H1 (cell line): Measurements from ENCODE around the gene FRY.

Source experiments
- BRCA1 ChIP-seq: IDR thresholded peaks from 2 replicates; pipeline ENCODE4 v1.6.1; 2012; ENCODE audit warnings: low read depth, low read length, improper control_type of control experiment
- EP300 ChIP-seq, 2 experiments: IDR thresholded peaks; 1 replicate in 1 of 2; 2 replicates in 1 of 2; pipeline ENCODE4 v1.6.1; 2011 to 2012; ENCODE audit warnings: low read depth in 2 of 2, low read length in 2 of 2, mild to moderate bottlenecking in 2 of 2, borderline replicate concordance in 1 of 2, inconsistent platforms in 1 of 2, moderate library complexity in 1 of 2
- EZH2 ChIP-seq: fragments of 200-600 bp; sonication (generic); IDR thresholded peaks from 2 replicates; pipeline ENCODE4 v1.7.1; 2012; ENCODE audit warnings: low read depth, mild to moderate bottlenecking, moderate library complexity, low read length, inconsistent platforms; ENCODE audit not compliant: severe bottlenecking
- HDAC2 ChIP-seq, 2 experiments: fragments of 300-600 bp in 1 of 2; sonication (generic) in 1 of 2; IDR thresholded peaks; 2 replicates each; pipeline ENCODE4 v1.6.1; 2011 to 2012; ENCODE audit warnings: low read depth in 2 of 2, low read length in 2 of 2, mild to moderate bottlenecking in 2 of 2, moderate library complexity in 2 of 2, borderline replicate concordance in 1 of 2, inconsistent platforms in 1 of 2
- JUN ChIP-seq: IDR thresholded peaks from 2 replicates; pipeline ENCODE4 v1.6.1; 2011; ENCODE audit warnings: low read depth, mild to moderate bottlenecking, improper control_type of control experiment, low read length
- JUND ChIP-seq: IDR thresholded peaks from 2 replicates; pipeline ENCODE4 v1.6.1; 2011; ENCODE audit warnings: mild to moderate bottlenecking, improper control_type of control experiment, low read length
- KDM1A ChIP-seq: fragments of 200-600, 300-600 bp; sonication (generic); IDR thresholded peaks from 2 replicates; pipeline ENCODE4 v1.7.1; 2016; ENCODE audit warnings: mild to moderate bottlenecking, low read length, borderline replicate concordance
- POLR2AphosphoS5 ChIP-seq: IDR thresholded peaks from 2 replicates; pipeline ENCODE4 v1.6.1; 2011; ENCODE audit warnings: low read depth, low read length
- SP1 ChIP-seq: IDR thresholded peaks from 2 replicates; pipeline ENCODE4 v1.6.1; 2011; ENCODE audit warnings: low read depth, low read length
- SP4 ChIP-seq: IDR thresholded peaks from 2 replicates; pipeline ENCODE4 v1.6.1; 2012; ENCODE audit warnings: low read length, inconsistent platforms
- TF ChIP-seq, protein P1 (sequence below), 3 experiments: IDR thresholded peaks; 1 replicate in 2 of 3; 2 replicates in 1 of 3; pipeline versions ENCODE4 v1.5.1 to v1.6.1; 2011; ENCODE audit warnings: low read length in 3 of 3, mild to moderate bottlenecking in 3 of 3, inconsistent platforms in 2 of 3, low read depth in 1 of 3, moderate library complexity in 1 of 3; ENCODE audit not compliant: insufficient read depth in 1 of 3; ENCODE audit errors: control extremely low read depth in 1 of 3
- TF ChIP-seq, protein P2 (sequence below): IDR thresholded peaks from 2 replicates; pipeline ENCODE4 v1.6.1; 2011; ENCODE audit warnings: low read length, improper control_type of control experiment
- TF ChIP-seq, protein P3 (sequence below): IDR thresholded peaks from 2 replicates; pipeline ENCODE4 v1.6.1; 2011; ENCODE audit warnings: low read depth, mild to moderate bottlenecking, low read length; ENCODE audit not compliant: insufficient read depth
- TF ChIP-seq, protein P4 (sequence below): IDR thresholded peaks from 2 replicates; pipeline ENCODE4 v1.6.1; 2012; ENCODE audit warnings: inconsistent platforms

DNA sequence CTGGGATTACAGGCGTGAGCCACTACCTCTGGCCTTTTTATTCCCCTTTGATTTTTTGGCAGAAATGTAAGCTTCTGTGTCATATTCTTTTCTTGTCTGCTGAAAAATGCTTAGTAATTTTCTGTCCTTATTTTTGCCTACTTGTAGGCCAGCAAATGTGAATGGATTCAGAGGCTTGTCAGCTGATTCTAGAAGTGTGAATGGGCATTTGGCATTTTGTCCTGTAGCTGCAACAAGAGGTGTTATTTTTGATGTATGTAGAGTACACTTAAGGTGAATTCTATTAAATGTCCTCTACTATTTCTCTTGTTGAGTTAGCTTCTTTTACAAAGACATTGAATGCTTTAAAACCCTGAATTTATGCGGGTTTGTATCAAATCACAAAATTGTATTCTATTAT, 50.0 kb downstream of the FRY start:
- no peak for TF ChIP-seq POLR2AphosphoS5
- TF ChIP-seq KDM1A = no peak
- TF ChIP-seq, protein P1, sequence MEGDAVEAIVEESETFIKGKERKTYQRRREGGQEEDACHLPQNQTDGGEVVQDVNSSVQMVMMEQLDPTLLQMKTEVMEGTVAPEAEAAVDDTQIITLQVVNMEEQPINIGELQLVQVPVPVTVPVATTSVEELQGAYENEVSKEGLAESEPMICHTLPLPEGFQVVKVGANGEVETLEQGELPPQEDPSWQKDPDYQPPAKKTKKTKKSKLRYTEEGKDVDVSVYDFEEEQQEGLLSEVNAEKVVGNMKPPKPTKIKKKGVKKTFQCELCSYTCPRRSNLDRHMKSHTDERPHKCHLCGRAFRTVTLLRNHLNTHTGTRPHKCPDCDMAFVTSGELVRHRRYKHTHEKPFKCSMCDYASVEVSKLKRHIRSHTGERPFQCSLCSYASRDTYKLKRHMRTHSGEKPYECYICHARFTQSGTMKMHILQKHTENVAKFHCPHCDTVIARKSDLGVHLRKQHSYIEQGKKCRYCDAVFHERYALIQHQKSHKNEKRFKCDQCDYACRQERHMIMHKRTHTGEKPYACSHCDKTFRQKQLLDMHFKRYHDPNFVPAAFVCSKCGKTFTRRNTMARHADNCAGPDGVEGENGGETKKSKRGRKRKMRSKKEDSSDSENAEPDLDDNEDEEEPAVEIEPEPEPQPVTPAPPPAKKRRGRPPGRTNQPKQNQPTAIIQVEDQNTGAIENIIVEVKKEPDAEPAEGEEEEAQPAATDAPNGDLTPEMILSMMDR (IDR thresholded peaks at IDR 0.05; ENCODE audit: control extremely low read depth in 1 of 3, insufficient read depth in 1 of 3, low read depth in 1 of 3, low read length in 3 of 3) = no peak
- TF ChIP-seq JUN = no peak
- TF ChIP-seq, protein P2, sequence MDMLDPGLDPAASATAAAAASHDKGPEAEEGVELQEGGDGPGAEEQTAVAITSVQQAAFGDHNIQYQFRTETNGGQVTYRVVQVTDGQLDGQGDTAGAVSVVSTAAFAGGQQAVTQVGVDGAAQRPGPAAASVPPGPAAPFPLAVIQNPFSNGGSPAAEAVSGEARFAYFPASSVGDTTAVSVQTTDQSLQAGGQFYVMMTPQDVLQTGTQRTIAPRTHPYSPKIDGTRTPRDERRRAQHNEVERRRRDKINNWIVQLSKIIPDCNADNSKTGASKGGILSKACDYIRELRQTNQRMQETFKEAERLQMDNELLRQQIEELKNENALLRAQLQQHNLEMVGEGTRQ = no peak
- TF ChIP-seq, protein P3, sequence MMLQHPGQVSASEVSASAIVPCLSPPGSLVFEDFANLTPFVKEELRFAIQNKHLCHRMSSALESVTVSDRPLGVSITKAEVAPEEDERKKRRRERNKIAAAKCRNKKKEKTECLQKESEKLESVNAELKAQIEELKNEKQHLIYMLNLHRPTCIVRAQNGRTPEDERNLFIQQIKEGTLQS = no peak
- TF ChIP-seq SP4 = no peak
- no peak for TF ChIP-seq EP300 (IDR thresholded peaks at IDR 0.05; ENCODE audit: borderline replicate concordance in 1 of 2, low read depth in 2 of 2, low read length in 2 of 2)
- TF ChIP-seq, protein P4, sequence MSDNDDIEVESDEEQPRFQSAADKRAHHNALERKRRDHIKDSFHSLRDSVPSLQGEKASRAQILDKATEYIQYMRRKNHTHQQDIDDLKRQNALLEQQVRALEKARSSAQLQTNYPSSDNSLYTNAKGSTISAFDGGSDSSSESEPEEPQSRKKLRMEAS = no peak
- TF ChIP-seq HDAC2 (IDR thresholded peaks at IDR 0.05; ENCODE audit: borderline replicate concordance in 1 of 2, low read depth in 2 of 2, low read length in 2 of 2) = no peak
- no peak for TF ChIP-seq SP1
- TF ChIP-seq JUND = no peak
- no peak for TF ChIP-seq BRCA1
- no peak for TF ChIP-seq EZH2
